ENCODE measurements around the gene ATP6AP1. TPM values are rescaled to one million over a fixed set of nuclear protein-coding genes. Genes with fewer than 3 reads are reported as not detected.
A peak's percentile ranks its signal among the peaks of the same experiment; 100 is the strongest.

ATP6AP1 gene, protein sequence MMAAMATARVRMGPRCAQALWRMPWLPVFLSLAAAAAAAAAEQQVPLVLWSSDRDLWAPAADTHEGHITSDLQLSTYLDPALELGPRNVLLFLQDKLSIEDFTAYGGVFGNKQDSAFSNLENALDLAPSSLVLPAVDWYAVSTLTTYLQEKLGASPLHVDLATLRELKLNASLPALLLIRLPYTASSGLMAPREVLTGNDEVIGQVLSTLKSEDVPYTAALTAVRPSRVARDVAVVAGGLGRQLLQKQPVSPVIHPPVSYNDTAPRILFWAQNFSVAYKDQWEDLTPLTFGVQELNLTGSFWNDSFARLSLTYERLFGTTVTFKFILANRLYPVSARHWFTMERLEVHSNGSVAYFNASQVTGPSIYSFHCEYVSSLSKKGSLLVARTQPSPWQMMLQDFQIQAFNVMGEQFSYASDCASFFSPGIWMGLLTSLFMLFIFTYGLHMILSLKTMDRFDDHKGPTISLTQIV
- total RNA-seq = 10 to 100 TPM; 50.3 to 77.7 TPM

DNA sequence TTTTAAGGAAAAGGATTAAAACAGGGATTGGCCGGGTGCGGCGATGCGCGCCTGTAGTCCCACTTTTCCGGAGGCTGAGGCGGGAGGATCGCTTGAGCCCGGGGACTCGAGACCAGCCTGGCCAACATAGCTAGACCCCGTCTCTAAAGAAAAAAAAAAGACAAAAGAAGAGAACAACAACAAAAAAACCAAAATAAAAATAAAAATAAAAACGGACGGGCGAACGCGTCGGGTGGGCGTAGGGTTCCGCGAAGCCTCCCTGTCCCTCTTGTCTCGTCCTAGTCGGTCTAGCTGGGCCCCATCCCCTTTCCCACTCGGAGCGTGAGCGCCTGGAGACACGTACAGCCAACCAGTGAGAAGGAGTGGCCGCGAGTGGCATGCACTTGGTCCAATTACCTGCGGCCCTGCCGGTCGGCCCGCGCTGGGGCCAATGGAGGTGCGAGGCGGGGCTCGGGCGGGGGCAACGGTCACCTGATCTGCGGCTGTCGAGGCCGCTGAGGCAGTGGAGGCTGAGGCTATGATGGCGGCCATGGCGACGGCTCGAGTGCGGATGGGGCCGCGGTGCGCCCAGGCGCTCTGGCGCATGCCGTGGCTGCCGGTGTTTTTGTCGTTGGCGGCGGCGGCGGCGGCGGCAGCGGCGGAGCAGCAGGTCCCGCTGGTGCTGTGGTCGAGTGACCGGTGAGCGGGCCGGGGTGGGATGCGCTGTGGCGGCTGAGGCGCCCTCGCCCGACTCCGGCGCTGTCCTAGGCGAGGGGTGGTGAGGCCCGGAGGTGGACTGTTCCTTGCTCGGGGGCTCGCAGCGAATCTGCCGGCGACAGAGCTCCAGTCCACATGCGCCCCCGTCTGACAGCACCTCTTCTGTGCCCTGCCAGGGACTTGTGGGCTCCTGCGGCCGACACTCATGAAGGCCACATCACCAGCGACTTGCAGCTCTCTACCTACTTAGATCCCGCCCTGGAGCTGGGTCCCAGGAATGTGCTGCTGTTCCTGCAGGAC, at the start of gene ATP6AP1:
Gene ATP6AP1, plus strand, starts transcription at position 502 of the 996 bp plus-strand sequence. Its CDS starts 16 bp downstream, at position 518.
- Histone ChIP-seq H3K4me1 (peaks cover 0 to 19% of the 10 kb centered on the region in 2 donors), H3K36me3 (peaks cover 5% of the 10 kb centered on the region), H3K27me3 (no peaks in the 10 kb centered on the region), H3K4me3 (peak within 1 kb of the TSS; percentile 72 to 74), H3K9me3 (no peaks in the 10 kb centered on the region), H3K27ac (peak within 1 kb of the TSS; percentile 79 to 86)
- peak; percentile 94 for DNase-seq (ENCODE audit: low spot score)
- TF ChIP-seq, protein P1, sequence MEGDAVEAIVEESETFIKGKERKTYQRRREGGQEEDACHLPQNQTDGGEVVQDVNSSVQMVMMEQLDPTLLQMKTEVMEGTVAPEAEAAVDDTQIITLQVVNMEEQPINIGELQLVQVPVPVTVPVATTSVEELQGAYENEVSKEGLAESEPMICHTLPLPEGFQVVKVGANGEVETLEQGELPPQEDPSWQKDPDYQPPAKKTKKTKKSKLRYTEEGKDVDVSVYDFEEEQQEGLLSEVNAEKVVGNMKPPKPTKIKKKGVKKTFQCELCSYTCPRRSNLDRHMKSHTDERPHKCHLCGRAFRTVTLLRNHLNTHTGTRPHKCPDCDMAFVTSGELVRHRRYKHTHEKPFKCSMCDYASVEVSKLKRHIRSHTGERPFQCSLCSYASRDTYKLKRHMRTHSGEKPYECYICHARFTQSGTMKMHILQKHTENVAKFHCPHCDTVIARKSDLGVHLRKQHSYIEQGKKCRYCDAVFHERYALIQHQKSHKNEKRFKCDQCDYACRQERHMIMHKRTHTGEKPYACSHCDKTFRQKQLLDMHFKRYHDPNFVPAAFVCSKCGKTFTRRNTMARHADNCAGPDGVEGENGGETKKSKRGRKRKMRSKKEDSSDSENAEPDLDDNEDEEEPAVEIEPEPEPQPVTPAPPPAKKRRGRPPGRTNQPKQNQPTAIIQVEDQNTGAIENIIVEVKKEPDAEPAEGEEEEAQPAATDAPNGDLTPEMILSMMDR (IDR thresholded peaks at IDR 0.05) = no peak

DNA sequence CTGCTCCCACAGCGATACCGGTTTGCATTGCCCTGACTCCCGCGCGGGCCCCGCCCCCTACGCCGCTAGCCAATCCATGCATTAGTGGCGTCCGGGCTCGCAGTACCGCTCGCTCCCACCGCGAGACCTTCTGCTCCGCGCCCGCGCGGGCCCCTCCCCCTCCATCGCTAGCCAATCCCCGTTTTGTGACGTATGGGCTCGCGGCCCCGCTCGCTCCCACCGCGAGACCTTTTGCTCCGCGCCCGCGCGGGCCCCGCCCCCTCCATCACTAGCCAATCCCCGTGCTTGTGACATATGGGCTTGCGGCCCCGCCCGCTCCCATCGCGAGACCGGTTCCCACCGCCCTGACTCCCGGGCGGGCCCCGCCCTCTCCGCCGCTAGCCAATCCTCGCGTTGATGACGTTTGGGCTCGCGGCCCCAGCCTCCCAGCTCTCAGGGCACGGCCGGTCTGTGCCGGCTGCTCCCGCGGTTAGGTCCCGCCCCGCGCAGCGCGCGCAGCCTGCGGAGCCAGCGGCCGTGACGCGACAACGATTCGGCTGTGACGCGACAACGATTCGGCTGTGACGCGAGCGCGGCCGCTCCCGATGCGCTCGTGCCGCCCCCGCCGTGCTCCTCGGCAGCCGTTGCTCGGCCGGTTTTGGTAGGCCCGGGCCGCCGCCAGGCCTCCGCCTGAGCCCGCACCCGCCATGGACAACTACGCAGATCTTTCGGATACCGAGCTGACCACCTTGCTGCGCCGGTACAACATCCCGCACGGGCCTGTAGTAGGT, 49.5 kb upstream of the ATP6AP1 start, which contains the start of gene EMD:
Gene EMD, plus strand, starts transcription at position 497 of the 770 bp plus-strand sequence. Its CDS starts 190 bp downstream, at position 687.
- DNase-seq (ENCODE audit: low spot score) = peak; percentile 98
- Histone ChIP-seq H3K4me1 (peaks cover 0 to 16% of the 10 kb centered on the region in 2 donors), H3K4me3 (peak within 1 kb of the TSS; percentile 66 to 79), H3K36me3 (no peaks in the 10 kb centered on the region), H3K27me3 (no peaks in the 10 kb centered on the region), H3K9me3 (no peaks in the 10 kb centered on the region), H3K27ac (peak within 1 kb of the TSS; percentile 93 to 97)
- TF ChIP-seq, protein P1 (IDR thresholded peaks at IDR 0.05) = no peak

DNA sequence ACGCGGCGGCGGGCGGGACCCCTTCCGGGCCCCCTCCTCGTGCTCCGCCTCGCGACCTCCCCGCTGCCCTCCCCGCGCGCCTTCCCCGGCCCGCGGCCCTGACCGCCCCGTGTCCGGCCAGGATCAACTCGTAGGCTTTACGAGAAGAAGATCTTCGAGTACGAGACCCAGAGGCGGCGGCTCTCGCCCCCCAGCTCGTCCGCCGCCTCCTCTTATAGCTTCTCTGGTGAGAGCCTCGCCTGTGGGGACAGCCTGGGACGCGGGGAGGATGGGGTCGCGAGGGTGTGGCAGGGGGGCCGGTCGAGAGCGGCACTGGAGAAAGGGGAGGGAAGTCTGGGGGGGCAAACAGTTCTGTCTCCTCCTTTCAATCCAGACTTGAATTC, 48.9 kb upstream of the ATP6AP1 start:
- Histone ChIP-seq H3K36me3 (no peaks in the 10 kb centered on the region), H3K4me1 (peaks cover 0 to 13% of the 10 kb centered on the region in 2 donors), H3K27me3 (no peaks in the 10 kb centered on the region), H3K27ac (peak overlapping the region; percentile 91 to 97), H3K9me3 (no peaks in the 10 kb centered on the region), H3K4me3 (peak overlapping the region; percentile 66 to 79)
- TF ChIP-seq, protein P1 (IDR thresholded peaks at IDR 0.05) = no peak
- DNase-seq (ENCODE audit: low spot score) = no peak

DNA sequence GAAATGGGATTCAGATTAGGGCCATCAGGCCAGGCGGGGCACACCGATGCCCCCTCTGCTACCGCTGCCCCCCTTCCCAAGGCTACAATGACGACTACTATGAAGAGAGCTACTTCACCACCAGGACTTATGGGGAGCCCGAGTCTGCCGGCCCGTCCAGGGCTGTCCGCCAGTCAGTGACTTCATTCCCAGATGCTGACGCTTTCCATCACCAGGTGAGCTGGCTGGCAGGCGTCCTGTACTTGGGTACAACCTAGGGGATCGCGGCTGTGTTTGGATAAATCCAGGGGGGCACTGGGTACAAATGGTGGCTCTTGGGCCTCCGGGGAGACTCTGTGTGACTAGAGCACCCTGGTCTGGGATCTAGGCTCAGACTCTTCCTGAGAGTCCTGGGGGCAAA, 48.3 kb upstream of the ATP6AP1 start:
- Histone ChIP-seq H3K27me3 (no peaks in the 10 kb centered on the region), H3K36me3 (no peaks in the 10 kb centered on the region), H3K4me3 (peak overlapping the region; percentile 66 to 79), H3K9me3 (no peaks in the 10 kb centered on the region), H3K27ac (peak overlapping the region; percentile 91 to 97), H3K4me1 (peaks cover 0 to 13% of the 10 kb centered on the region in 2 donors)
- TF ChIP-seq, protein P1 (IDR thresholded peaks at IDR 0.05) = no peak
- DNase-seq (ENCODE audit: low spot score) = no peak

DNA sequence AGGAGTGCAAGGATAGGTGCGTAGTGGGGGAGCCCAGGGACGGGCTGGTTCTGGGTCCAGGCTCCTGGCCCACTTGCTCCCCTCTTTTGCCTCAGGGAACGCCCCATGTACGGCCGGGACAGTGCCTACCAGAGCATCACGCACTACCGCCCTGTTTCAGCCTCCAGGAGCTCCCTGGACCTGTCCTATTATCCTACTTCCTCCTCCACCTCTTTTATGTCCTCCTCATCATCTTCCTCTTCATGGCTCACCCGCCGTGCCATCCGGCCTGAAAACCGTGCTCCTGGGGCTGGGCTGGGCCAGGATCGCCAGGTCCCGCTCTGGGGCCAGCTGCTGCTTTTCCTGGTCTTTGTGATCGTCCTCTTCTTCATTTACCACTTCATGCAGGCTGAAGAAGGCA, 47.7 kb upstream of the ATP6AP1 start:
- Histone ChIP-seq H3K27me3 (no peaks in the 10 kb centered on the region), H3K27ac (peak overlapping the region in 1 of 2 donors; percentile 91), H3K4me1 (peaks cover 0 to 13% of the 10 kb centered on the region in 2 donors), H3K9me3 (no peaks in the 10 kb centered on the region), H3K4me3 (peak overlapping the region in 1 of 2 donors; percentile 66), H3K36me3 (no peaks in the 10 kb centered on the region)
- TF ChIP-seq, protein P1 (IDR thresholded peaks at IDR 0.05) = no peak
- no peak for DNase-seq (ENCODE audit: low spot score)
